ENCODE measurements around the gene TMEM156.
"Not testable (repeated sequence)": the region's sequence is repeated elsewhere in the genome, so short reads cannot be mapped to it uniquely, and the experiment has no call there.

The TMEM156 gene

GRCh38 chr4:39043861-39044363 is 11.7 kb upstream of the TMEM156 start:
- DNase-seq (ENCODE audit: low spot score): peak; percentile 5

DNA sequence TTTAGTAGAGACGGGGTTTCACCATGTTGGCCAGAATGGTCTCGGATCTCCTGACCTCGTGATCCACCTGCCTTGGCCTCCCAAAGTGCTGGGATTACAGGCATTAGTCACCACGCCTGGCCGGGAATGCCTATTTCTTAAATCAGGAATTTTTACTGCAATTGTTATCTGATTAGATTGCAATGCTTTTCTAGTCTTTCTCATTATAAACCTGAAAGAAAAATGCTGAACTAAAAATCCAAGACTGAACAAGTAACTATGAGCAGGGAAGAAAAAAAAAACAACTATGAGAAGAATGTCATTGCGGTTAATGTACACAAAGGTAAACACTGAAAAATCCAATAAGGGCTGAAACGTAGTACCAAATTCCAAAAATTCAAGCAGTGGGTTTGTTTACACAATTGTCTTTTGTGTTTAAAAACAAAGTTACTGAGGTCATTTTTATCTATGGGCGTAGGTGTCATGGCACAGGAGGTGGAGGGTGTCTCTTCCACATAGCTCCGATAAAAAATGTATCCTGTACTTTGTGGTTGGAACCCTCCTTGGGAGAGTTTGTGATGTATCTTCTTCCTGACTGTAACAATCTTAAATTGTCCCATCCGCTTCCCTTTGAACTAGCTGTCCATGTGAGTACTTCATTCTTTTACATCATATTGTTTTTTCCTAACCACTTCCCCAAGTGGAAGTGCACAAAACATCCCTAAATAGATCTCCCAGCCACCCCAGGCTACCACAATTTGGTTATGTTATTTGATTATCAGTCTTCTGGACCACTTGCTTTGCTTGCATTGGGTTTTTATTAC is 11.1 kb upstream of the TMEM156 start:
- no peak for DNase-seq (ENCODE audit: low spot score)

DNA sequence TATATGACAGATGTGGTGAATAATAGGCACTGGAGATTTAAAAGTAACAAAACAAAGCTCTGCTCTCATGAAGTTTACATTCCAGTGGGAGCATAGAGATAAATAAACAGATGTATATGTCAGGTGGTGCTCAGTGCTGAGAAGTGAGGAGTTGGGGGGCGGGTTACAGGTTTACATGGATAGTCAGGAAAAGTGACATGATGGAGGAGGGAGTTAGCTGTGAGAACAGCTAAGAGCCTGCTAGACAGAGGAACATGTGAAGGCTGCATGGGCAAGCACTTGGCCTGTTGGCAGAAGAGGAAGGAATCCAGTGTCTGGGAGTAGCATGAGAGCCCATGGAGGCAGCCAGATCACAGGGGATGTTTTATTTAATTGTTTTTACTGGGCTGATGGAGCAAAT is 10.2 kb upstream of the TMEM156 start:
- DNase-seq (ENCODE audit: low spot score): no peak

DNA sequence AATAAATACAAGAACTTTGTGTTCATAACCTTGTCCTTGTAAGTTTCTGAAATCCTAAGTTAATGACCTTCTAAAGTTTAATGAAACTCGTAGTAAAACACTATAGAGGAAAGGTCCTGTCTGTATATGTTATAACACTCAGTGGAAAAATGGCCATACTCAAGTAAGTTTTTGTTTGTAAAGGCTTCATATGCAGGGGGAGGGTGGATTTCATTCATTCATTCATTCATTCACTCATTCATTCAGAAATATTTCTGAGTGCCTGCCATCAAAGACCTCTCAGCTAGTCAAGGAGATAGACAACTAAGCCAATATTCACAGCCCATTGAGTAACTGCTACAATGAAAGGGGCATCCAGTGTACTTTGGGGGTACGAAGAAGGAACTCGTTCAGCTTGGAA is 6.9 kb upstream of the TMEM156 start:
- no peak for DNase-seq (ENCODE audit: low spot score)

DNA sequence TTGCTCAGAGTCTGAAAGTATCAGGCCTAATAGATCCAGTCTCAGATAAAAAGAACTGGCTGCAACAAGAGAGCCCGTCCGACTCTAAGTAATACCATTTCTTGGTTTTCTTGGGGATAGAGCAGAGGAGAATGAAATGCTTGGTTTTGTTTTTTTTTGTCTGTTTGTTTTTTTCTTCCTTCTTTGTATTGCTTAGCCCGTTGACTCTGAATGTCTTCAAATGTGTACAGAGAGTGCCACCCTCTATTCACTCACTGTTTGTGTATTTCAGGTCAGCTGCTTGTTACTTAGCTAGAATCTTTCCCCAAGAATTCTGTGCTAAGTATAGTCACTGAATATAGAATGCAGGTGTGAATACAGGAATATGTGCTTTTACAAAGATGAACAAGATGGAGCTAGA is 5.7 kb upstream of the TMEM156 start:
- DNase-seq (ENCODE audit: low spot score): no peak

- peak; percentile 7 for DNase-seq (ENCODE audit: low spot score)
These were observed 5.2 kb upstream of the TMEM156 start for GRCh38 chr4:39037491-39037825.

DNA sequence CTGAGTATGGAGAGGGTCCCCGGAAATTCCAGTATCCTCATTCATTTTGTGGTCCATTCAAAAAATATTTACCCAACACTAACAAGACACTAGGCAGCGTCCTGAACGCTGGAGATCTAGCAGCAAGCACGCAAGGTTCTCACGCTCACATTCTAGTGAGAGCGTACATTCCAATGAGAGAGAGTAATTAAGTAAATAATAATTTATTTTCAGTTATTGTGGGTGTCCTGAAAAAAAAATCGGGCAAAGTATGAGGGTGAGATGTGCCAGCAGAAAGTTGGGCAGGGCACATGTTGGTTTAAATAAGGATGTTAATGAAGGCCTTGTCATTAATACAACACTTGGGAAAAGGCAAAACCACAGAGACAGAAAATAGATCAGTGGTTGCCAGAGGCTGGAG is 4.0 kb upstream of the TMEM156 start:
- no peak for DNase-seq (ENCODE audit: low spot score)

DNA sequence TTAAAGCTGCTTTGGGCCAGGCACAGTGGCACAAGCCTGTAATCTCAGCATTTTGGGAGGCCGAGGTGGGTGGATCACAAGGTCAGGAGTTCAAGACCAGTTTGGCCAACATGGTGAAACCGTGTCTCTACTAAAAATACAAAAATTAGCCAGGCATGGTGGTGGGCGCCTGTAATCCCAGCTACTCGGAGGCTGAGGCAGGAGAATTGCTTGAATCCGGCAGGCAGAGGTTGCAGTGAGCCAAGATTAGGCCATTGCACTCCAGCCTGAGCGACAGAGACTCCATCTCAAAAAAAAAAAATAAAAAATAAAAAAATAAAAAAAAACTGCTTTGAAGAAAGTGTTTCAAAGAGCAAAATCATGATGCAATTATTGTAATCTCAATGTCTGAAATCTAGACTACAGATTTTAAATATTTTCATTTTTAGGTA is 604 bp downstream of the TMEM156 start:
- not testable (repeated sequence) for DNase-seq (ENCODE audit: low spot score)

GRCh38 chr4:39030725-39031124 is 1.5 kb downstream of the TMEM156 start:
- DNase-seq (ENCODE audit: low spot score): peak; percentile 12

GRCh38 chr4:39029752-39030694 is 2.2 kb downstream of the TMEM156 start:
- no peak for DNase-seq (ENCODE audit: low spot score)

GRCh38 chr4:39026096-39026495 is 6.1 kb downstream of the TMEM156 start:
- no peak for DNase-seq (ENCODE audit: low spot score)

- no peak for DNase-seq (ENCODE audit: low spot score)
These were observed 6.6 kb downstream of the TMEM156 start for GRCh38 chr4:39025552-39026085.

GRCh38 chr4:39024311-39024865 is 7.8 kb downstream of the TMEM156 start:
- no peak for DNase-seq (ENCODE audit: low spot score)

GRCh38 chr4:39023059-39023458 is 9.2 kb downstream of the TMEM156 start:
- DNase-seq (ENCODE audit: low spot score): no peak

GRCh38 chr4:39022241-39022640 is 10.0 kb downstream of the TMEM156 start:
- no peak for DNase-seq (ENCODE audit: low spot score)

- DNase-seq (ENCODE audit: low spot score): no peak
These were observed 10.6 kb downstream of the TMEM156 start for GRCh38 chr4:39021631-39022030.

DNA sequence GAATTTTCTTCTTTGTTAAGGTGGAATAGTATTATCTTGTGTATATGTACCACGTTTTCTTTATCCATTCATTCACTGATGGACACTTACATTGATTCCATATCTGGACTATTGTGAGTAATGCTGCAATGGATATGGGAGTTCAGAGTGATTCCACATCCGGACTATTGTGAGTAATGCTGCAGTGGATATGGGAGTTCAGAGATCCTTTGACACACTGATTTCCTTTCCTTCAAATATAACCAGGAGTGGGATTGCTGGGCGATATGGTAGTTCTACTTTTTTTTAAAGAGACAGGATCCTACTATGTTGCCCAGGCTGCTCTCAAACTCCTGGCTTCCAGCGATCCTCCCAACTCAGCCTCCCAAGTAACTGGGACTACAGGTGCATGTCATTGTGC is 12.1 kb downstream of the TMEM156 start:
- DNase-seq (ENCODE audit: low spot score): no peak

DNA sequence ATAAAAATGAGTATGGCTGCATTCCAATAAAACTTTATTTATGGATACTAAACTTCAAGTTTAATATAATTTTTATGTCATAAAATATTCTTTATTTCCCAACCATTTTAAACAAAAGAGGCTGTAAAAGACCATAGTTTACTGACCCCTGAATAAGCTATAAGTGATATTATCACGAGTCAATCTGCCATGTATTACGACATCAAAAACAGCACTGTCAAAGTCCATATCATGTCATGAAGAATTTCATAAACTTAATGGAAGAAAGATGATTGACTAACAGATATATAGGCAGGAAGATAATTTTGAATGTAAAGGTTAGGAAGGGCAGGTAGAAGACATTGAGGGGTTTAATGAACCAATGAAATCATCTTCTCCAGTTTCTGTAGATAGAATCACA is 18.2 kb downstream of the TMEM156 start:
- no peak for DNase-seq (ENCODE audit: low spot score)

GRCh38 chr4:39004758-39005157 is 27.5 kb downstream of the TMEM156 start:
- DNase-seq (ENCODE audit: low spot score): no peak

- not testable (repeated sequence) for DNase-seq (ENCODE audit: low spot score)
These were observed 30.2 kb downstream of the TMEM156 start for GRCh38 chr4:39002058-39002457.

GRCh38 chr4:38995660-38996005 is 36.6 kb downstream of the TMEM156 start:
- no peak for DNase-seq (ENCODE audit: low spot score)

DNA sequence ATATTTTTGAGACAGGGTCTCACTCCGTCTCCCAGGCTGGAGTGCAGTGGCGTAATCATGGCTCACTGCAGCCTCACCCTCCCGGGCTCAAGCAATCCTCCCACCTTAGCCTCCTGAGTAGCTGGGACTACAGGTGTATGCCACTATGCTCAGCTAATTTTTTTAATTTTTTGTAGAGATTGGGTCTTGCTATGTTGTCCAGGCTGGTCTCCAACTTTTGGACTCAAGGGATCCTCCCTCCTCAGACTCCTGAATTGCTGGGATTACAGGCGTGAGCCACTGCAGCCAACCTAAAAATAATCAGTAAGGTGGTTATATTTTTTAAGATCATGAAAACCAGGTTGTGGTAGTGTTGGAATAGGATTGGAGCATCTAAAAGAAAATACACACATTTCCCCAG is 38.1 kb downstream of the TMEM156 start:
- DNase-seq (ENCODE audit: low spot score): no peak

DNA sequence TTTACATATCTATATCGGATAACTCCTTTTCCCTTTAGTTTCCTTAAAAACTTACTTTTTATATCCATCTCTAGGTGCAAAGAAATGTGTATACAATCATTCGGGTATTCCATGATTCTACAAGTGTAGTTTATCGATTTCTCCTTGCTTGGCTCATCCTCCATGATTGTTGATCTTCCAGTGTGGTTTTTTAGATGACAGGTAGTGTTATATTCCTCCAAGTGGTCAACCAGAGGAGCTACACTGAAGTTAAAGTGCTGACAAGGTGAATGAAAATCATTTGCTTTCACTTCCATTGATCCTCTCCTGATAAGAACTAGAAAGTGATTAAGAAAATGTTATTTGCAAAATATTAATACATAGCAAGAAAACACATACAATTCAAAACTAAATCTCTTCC is 38.5 kb downstream of the TMEM156 start:
- DNase-seq (ENCODE audit: low spot score): no peak

Data from GM03348 (cell line).